IMR-90 (cell line): ENCODE measurements around the gene HMG20B. TPM values are rescaled to one million over a fixed set of nuclear protein-coding genes. Genes with fewer than 3 reads are reported as not detected.

Experiments
- ATAC-seq: fragments of 200-7000 bp; cut with Tn5 transposase; 2 replicates; pipeline ENCODE4 v1.9.1; 2020; ENCODE audit warnings: low read depth, mild to moderate bottlenecking, moderate library complexity
- BruUV-seq: library from RNA; stranded (reverse); fragments of 400-500 nt; replicated peaks from 2 replicates; lab custom pipeline; 2021; lab: Mats Ljungman, UMichigan
- CTCF ChIA-PET: fragments of 300-600 bp; formaldehyde crosslinking; extraction: SDS; loops from one replicate; lab custom pipeline; 2021; ENCODE audit warnings: antibody characterized with exemption; lab: Yijun Ruan, JAX
- POLR2A ChIA-PET: fragments of 300-600 bp; sonication (Branson Sonifier 250); formaldehyde crosslinking; loops from one replicate; lab custom pipeline; 2022; ENCODE audit warnings: antibody characterized with exemption; ENCODE audit not compliant: unreplicated experiment; lab: Charles Lee
- DNase-seq: peaks from one replicate; pipeline ENCODE4 v3.0.0; 2013
- H2AFZ ChIP-seq: replicated peaks from 2 replicates; pipeline ENCODE3; 2013; ENCODE audit warnings: low read length, mild to moderate bottlenecking; ENCODE audit not compliant: poor library complexity
- H2AK5ac ChIP-seq: 2 replicates; pipeline ENCODE4 v1.6.1; 2013; ENCODE audit warnings: low read depth, low read length, inconsistent platforms
- H2AK9ac ChIP-seq: replicated peaks from 2 replicates; pipeline ENCODE3; 2013; ENCODE audit warnings: mild to moderate bottlenecking, low read depth, low read length, moderate library complexity; ENCODE audit not compliant: poor library complexity
- H2BK120ac ChIP-seq: 2 replicates; pipeline ENCODE4 v1.6.1; 2013; ENCODE audit warnings: low read depth, low read length, inconsistent platforms
- H2BK15ac ChIP-seq: 3 replicates; pipeline ENCODE4 v1.6.1; 2013; ENCODE audit warnings: low read depth, low read length, inconsistent platforms
- H2BK20ac ChIP-seq: 2 replicates; pipeline ENCODE4 v1.6.1; 2013; ENCODE audit warnings: low read depth, mild to moderate bottlenecking, inconsistent platforms, low read length, moderate library complexity
- H2BK5ac ChIP-seq: 2 replicates; pipeline ENCODE4 v1.6.1; 2013; ENCODE audit warnings: mild to moderate bottlenecking, low read depth, low read length, inconsistent platforms; ENCODE audit not compliant: poor library complexity, severe bottlenecking
- H3K14ac ChIP-seq: replicated peaks from 2 replicates; pipeline ENCODE4 v1.6.1; 2013; ENCODE audit warnings: low read depth, low read length, inconsistent platforms
- H3K18ac ChIP-seq: 2 replicates; pipeline ENCODE4 v1.6.1; 2013; ENCODE audit warnings: low read depth, low read length, control low read depth
- H3K23ac ChIP-seq: 2 replicates; pipeline ENCODE4 v1.6.1; 2013; ENCODE audit warnings: low read depth, low read length, inconsistent platforms
- H3K27ac ChIP-seq: 2 replicates; pipeline ENCODE4 v1.5.1; 2013; ENCODE audit warnings: mild to moderate bottlenecking, control low read depth, low read length; ENCODE audit not compliant: insufficient read depth
- H3K27me3 ChIP-seq: 2 replicates; pipeline ENCODE4 v1.6.1; 2013; ENCODE audit warnings: low read length; ENCODE audit not compliant: control insufficient read depth, insufficient read depth
- H3K36me3 ChIP-seq: 2 replicates; pipeline ENCODE4 v1.6.1; 2013; ENCODE audit warnings: low read length, mixed read lengths; ENCODE audit not compliant: control insufficient read depth, insufficient read depth
- H3K4ac ChIP-seq: 2 replicates; pipeline ENCODE4 v1.6.1; 2013; ENCODE audit warnings: low read depth, low read length, inconsistent platforms
- H3K4me1 ChIP-seq: 2 replicates; pipeline ENCODE4 v1.6.1; 2013; ENCODE audit warnings: low read length, mixed read lengths; ENCODE audit not compliant: control insufficient read depth, insufficient read depth
- H3K4me2 ChIP-seq: 2 replicates; pipeline ENCODE4 v1.6.1; 2013; ENCODE audit warnings: low read depth, mild to moderate bottlenecking, control low read depth, low read length, moderate library complexity
- H3K4me3 ChIP-seq: 2 replicates; pipeline ENCODE4 v1.5.1; 2013; ENCODE audit warnings: low read depth, mild to moderate bottlenecking, control low read depth, low read length, moderate library complexity; ENCODE audit not compliant: insufficient read depth
- H3K56ac ChIP-seq: 2 replicates; pipeline ENCODE4 v1.6.1; 2013; ENCODE audit warnings: low read length, inconsistent platforms; ENCODE audit not compliant: insufficient read depth; ENCODE audit errors: extremely low read depth
- H3K79me1 ChIP-seq, 2 experiments: 2 replicates each; pipeline ENCODE4 v1.6.1; 2013; ENCODE audit warnings: low read length in 2 of 2, inconsistent platforms in 1 of 2, low read depth in 1 of 2
- H3K9ac ChIP-seq: 2 replicates; pipeline ENCODE4 v1.6.1; 2013; ENCODE audit warnings: low read depth, low read length, control low read depth
- H3K9me1 ChIP-seq: 2 replicates; pipeline ENCODE4 v1.6.1; 2013; ENCODE audit warnings: low read length, inconsistent platforms; ENCODE audit not compliant: insufficient read depth
- H3K9me3 ChIP-seq: 2 replicates; pipeline ENCODE4 v1.6.1; 2013; ENCODE audit warnings: low read length; ENCODE audit not compliant: control insufficient read depth, insufficient read depth
- H4K20me1 ChIP-seq: 2 replicates; pipeline ENCODE4 v1.6.1; 2013; ENCODE audit warnings: low read length, inconsistent platforms; ENCODE audit not compliant: insufficient read depth
- H4K5ac ChIP-seq: 2 replicates; pipeline ENCODE4 v1.6.1; 2013; ENCODE audit warnings: mild to moderate bottlenecking, low read depth, low read length, control low read depth
- H4K8ac ChIP-seq, 2 experiments: 2 replicates each; pipeline ENCODE4 v1.6.1; 2013; ENCODE audit warnings: low read depth in 2 of 2, low read length in 2 of 2, control low read depth in 1 of 2, inconsistent platforms in 1 of 2
- H4K91ac ChIP-seq: 2 replicates; pipeline ENCODE4 v1.6.1; 2013; ENCODE audit warnings: low read depth, low read length, inconsistent platforms; ENCODE audit not compliant: insufficient read depth
- CHD1 ChIP-seq: IDR thresholded peaks from 2 replicates; pipeline ENCODE4 v1.6.1; 2012; ENCODE audit warnings: low read depth, low read length, improper control_type of control experiment
- MAZ ChIP-seq: IDR thresholded peaks from 2 replicates; pipeline ENCODE4 v1.6.1; 2012; ENCODE audit warnings: low read depth, mild to moderate bottlenecking, low read length, improper control_type of control experiment, moderate library complexity, borderline replicate concordance
- WGBS, 2 experiments: methylation state at CpG; one replicate each; pipeline versions ENCODE4 v1.1.5 to v1.1.7; 2013; ENCODE audit warnings: missing lambda C conversion rate in 2 of 2; ENCODE audit not compliant: insufficient read length in 1 of 2; ENCODE audit errors: extremely low coverage in 2 of 2; 5-methylcytosine and 5-hydroxymethylcytosine counted together
- dilution Hi-C: fragments of 300-500 bp; cut with HindIII; formaldehyde crosslinking; loops from one replicate; pipeline ENCODE4 v1.14.3; 2018; ENCODE audit warnings: low sequenced_read_pairs; ENCODE audit not compliant: unreplicated experiment
- in situ Hi-C: fragments of 300-500 bp; cut with MboI; formaldehyde crosslinking; loops from 3 replicates; pipeline ENCODE4 v1.14.3; 2019; ENCODE audit warnings: low sequenced_read_pairs, inconsistent platforms, mixed read lengths
- intact Hi-C: fragments of 100-400 bp; cut with micrococcal nuclease; formaldehyde crosslinking; loops from 2 replicates; pipeline ENCODE4 v1.10.0; 2022
- polyA plus RNA-seq, 3 experiments: library from polyadenylated mRNA; depleted of rRNA; stranded (reverse); fragments of >200 nt; gene quantifications; 2 replicates each; pipeline ENCODE4 v1.2.3, GENCODE V29; 2012; ENCODE audit warnings: low replicate concordance in 1 of 3
- total RNA-seq: library from RNA; depleted of rRNA; stranded (reverse); fragments of >200 nt; gene quantifications from 2 replicates; pipeline ENCODE4 v1.2.3, GENCODE V29; 2012

HMG20B gene
- total and polyA plus RNA-seq, 2 of the 4 experiments (the other 2 are of a cell fraction), result 57.5 to 63.8 TPM

GRCh38 chr19:3606690-3607289 lies 34.0 kb downstream of the HMG20B start, which contains the start of gene TBXA2R:
TBXA2R (minus strand) TSS chr19:3606875; CDS start chr19:3600634, 6,241 bp downstream.
- DNase-seq (peak; percentile 43), ATAC-seq (peak; percentile 95)
- intact Hi-C loops, result no loop called here
- Histone ChIP-seq H3K14ac (peak within 1 kb of the TSS; percentile 92), H2BK120ac (0 out of 2 replicates have a peak within 1 kb of the TSS, but pooled peaks have one; percentile 32), H4K20me1 (no peaks in the 10 kb centered on the region), H2AK9ac (peak within 1 kb of the TSS; percentile 98), H3K4me2 (peak within 1 kb of the TSS; percentile 85), H2BK20ac (no peak within 1 kb of the TSS), H2BK15ac (peak within 1 kb of the TSS; percentile 32; the same call in 1 of the 3 replicates), H3K9ac (peak within 1 kb of the TSS; percentile 61), H3K9me3 (no peaks in the 10 kb centered on the region), H3K27ac (peak within 1 kb of the TSS; percentile 59), H3K56ac (no peak within 1 kb of the TSS), H4K91ac (peak within 1 kb of the TSS; percentile 56), H2AFZ (peak within 1 kb of the TSS; percentile 98), H3K79me1 (peaks cover 7 to 17% of the 10 kb centered on the region in 2 experiments), H2AK5ac (peak within 1 kb of the TSS; percentile 96), H3K36me3 (peaks cover 15% of the 10 kb centered on the region), H4K5ac (peak within 1 kb of the TSS; percentile 77), H2BK5ac (peak within 1 kb of the TSS; percentile 62), H3K9me1 (0 out of 2 replicates have a peak, but pooled peaks cover 6% of the 10 kb centered on the region), H3K4me1 (peaks cover 11% of the 10 kb centered on the region), H3K27me3 (no peaks in the 10 kb centered on the region), H3K4me3 (peak within 1 kb of the TSS; percentile 56), H3K23ac (peak within 1 kb of the TSS; percentile 85; the same call in 1 of the 2 replicates), H3K4ac (peak within 1 kb of the TSS; percentile 89), H4K8ac (peak within 1 kb of the TSS; percentile 92 to 94), H3K18ac (no peak within 1 kb of the TSS)
- POLR2A ChIA-PET, result no interaction called here
- CTCF ChIA-PET, result no interaction called here
- in situ Hi-C loops, result loop anchor here (25.0 kb wide), 1 partner anchor 294 kb away; no protein-coding TSS in a partner anchor
- BruUV-seq, result no TSS peak
- no CpG with 5 or more reads among the region's 46 CpGs for WGBS, 2 experiments
- dilution Hi-C loops, result no loop called here
- TF ChIP-seq CHD1, result no peak
- TF ChIP-seq MAZ, result peak; percentile 65; the same call in 1 of the 2 replicates
